Right renal pelvis (tissue), 4 donors: ENCODE measurements around the gene ZNF776. TPM values are rescaled to one million over a fixed set of nuclear protein-coding genes. Genes with fewer than 3 reads are reported as not detected.
"Not testable (repeated sequence)": the region's sequence is repeated elsewhere in the genome, so short reads cannot be mapped to it uniquely, and the experiment has no call there.

Experiments
- DNase-seq, 4 donors: peaks; one replicate each; pipeline ENCODE4 v3.0.0-alpha.2; 2013; ENCODE audit warnings: low read depth in 4 of 4, low spot score in 3 of 4, missing footprints in 1 of 4
- polyA plus RNA-seq, 4 donors: library from polyadenylated mRNA; unstranded; fragments of 120-200 nt; gene quantifications; one replicate each; pipeline ENCODE4 v1.2.1, GENCODE V29; 2013; ENCODE audit not compliant: insufficient read length in 4 of 4

The ZNF776 gene
- polyA plus RNA-seq, 4 donors, result 31.8 to 40.0 (median 37.2) TPM

GRCh38 chr19:57776764-57777296 is 30.2 kb downstream of the ZNF776 start:
- DNase-seq, result no peak

- no peak for DNase-seq
These were observed 31.7 kb downstream of the ZNF776 start for GRCh38 chr19:57778336-57778735.

GRCh38 chr19:57779220-57779845 is 32.7 kb downstream of the ZNF776 start:
- no peak for DNase-seq

GRCh38 chr19:57786286-57786685 is 39.7 kb downstream of the ZNF776 start:
- no peak for DNase-seq

- DNase-seq, result no peak
These were observed 40.3 kb downstream of the ZNF776 start for GRCh38 chr19:57786906-57787305.

- DNase-seq, result no peak
These were observed 41.6 kb downstream of the ZNF776 start for GRCh38 chr19:57788114-57788692.

- no peak for DNase-seq
These were observed 42.7 kb downstream of the ZNF776 start for GRCh38 chr19:57789288-57789687.

GRCh38 chr19:57796580-57796979 is 50.0 kb downstream of the ZNF776 start:
- DNase-seq, result not testable (repeated sequence)

GRCh38 chr19:57800696-57801095 is 54.1 kb downstream of the ZNF776 start:
- DNase-seq, result no peak

GRCh38 chr19:57802269-57802668 is 55.7 kb downstream of the ZNF776 start:
- DNase-seq, result no peak

GRCh38 chr19:57803265-57803593 is 56.6 kb downstream of the ZNF776 start:
- no peak for DNase-seq

GRCh38 chr19:57803594-57804325 is 57.1 kb downstream of the ZNF776 start:
- peak; percentile 28 to 52 (median 37) for DNase-seq

- DNase-seq, result no peak
These were observed 60.9 kb downstream of the ZNF776 start for GRCh38 chr19:57807541-57807940.

Other genes with a start within 250 kb of the ZNF776 start
- 10 to 100 TPM; 11.3 to 13.0 (median 11.6) TPM for gene ZNF773, start 246.9 kb upstream of the ZNF776 start, polyA plus RNA-seq
- gene ZNF549, start 219.5 kb upstream of the ZNF776 start, polyA plus RNA-seq, result 10 to 100 TPM; 12.5 to 14.7 (median 13.5) TPM
- gene ZNF550, start 187.0 kb upstream of the ZNF776 start, polyA plus RNA-seq, result 10 to 100 TPM; 20.6 to 25.9 (median 22.2) TPM
- 1 to 10 TPM; 7.8 to 9.8 (median 9.5) TPM for gene ZNF416, start 167.9 kb upstream of the ZNF776 start, polyA plus RNA-seq
- gene ZIK1, start 162.7 kb upstream of the ZNF776 start, polyA plus RNA-seq, result 10 to 100 TPM; 16.3 to 21.1 (median 18.8) TPM
- gene ZNF530, start 146.9 kb upstream of the ZNF776 start, polyA plus RNA-seq, result 1 to 10 TPM; 4.3 to 5.3 (median 5.1) TPM
- 10 to 100 TPM; 25.6 to 28.3 (median 26.8) TPM for gene ZNF134, start 132.6 kb upstream of the ZNF776 start, polyA plus RNA-seq
- gene ZNF211, start 113.6 kb upstream of the ZNF776 start, polyA plus RNA-seq, result 10 to 100 TPM; 26.8 to 49.0 (median 34.0) TPM
- under 1 TPM in 1 of 4 donors, not detected in 3; 0.05 TPM for gene ZSCAN4, start 77.9 kb upstream of the ZNF776 start, polyA plus RNA-seq
- 10 to 100 TPM; 12.6 to 16.3 (median 15.2) TPM for gene ZNF551, start 64.8 kb upstream of the ZNF776 start, polyA plus RNA-seq
- 10 to 100 TPM; 24.8 to 30.9 (median 29.8) TPM for gene ZNF154, start 37.6 kb upstream of the ZNF776 start, polyA plus RNA-seq
- 10 to 100 TPM; 15.6 to 20.8 (median 19.0) TPM for gene ZNF671, start 19.2 kb upstream of the ZNF776 start, polyA plus RNA-seq
- gene ZNF586, start 22.9 kb downstream of the ZNF776 start, polyA plus RNA-seq, result 10 to 100 TPM; 19.7 to 23.8 (median 20.9) TPM
- 10 to 100 TPM; 14.4 to 19.5 (median 15.7) TPM for gene ZNF552, start 68.1 kb downstream of the ZNF776 start, polyA plus RNA-seq
- gene ZNF587B, start 83.5 kb downstream of the ZNF776 start, polyA plus RNA-seq, result 10 to 100 TPM; 11.3 to 14.1 (median 13.6) TPM
- 10 to 100 TPM; 19.8 to 30.7 (median 24.3) TPM for gene ZNF587, start 103.0 kb downstream of the ZNF776 start, polyA plus RNA-seq
- gene ZNF814, start 142.2 kb downstream of the ZNF776 start, polyA plus RNA-seq, result 10 to 100 TPM; 45.2 to 66.4 (median 52.7) TPM
- gene ZNF417, start 169.8 kb downstream of the ZNF776 start, polyA plus RNA-seq, result 10 to 100 TPM; 20.3 to 23.1 (median 21.8) TPM
- gene ZNF418, start 188.6 kb downstream of the ZNF776 start, polyA plus RNA-seq, result 10 to 100 TPM; 19.0 to 21.9 (median 19.5) TPM
- gene ZNF256, start 200.9 kb downstream of the ZNF776 start, polyA plus RNA-seq, result 10 to 100 TPM in 1 of 4 donors, 1 to 10 TPM in 3; 8.1 to 10.3 (median 9.1) TPM
- 1 to 10 TPM; 1.4 to 3.5 (median 1.7) TPM for gene C19orf18, start 227.7 kb downstream of the ZNF776 start, polyA plus RNA-seq